HG03571 (cell line): ENCODE data around the gene MAP3K5.
"Not testable (repeated sequence)": the region's sequence is repeated elsewhere in the genome, so short reads cannot be mapped to it uniquely, and the experiment has no call there.

ENCODE experiments used
- ATAC-seq: cut with Tn5 transposase; IDR thresholded peaks from one replicate; pipeline ENCODE4 v1.9.1; 2021; ENCODE audit not compliant: unreplicated experiment

Gene MAP3K5

DNA sequence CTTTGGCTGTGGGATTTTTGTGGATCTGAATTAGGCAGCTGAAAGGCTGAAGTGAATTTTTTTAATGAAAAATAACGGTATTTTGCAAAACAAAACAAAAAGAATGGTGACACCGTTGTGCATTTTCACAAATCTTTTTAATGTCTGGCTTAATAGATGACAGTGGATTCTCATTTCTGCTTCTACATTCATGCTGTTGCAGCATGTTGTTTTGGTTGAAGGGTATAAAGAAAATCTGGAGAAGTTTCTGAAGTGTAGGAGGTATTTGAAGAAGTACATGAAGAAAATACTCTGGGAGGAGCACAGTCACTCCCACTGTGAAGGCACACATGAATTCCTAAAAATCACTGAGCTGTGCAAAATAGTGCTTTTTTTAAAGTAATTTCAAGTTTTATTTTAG lies 3.1 kb upstream of the MAP3K5 start:
- ATAC-seq: no peak

- ATAC-seq: no peak
Observed at GRCh38 chr6:136793363-136793762, 1.1 kb upstream of the MAP3K5 start.

DNA sequence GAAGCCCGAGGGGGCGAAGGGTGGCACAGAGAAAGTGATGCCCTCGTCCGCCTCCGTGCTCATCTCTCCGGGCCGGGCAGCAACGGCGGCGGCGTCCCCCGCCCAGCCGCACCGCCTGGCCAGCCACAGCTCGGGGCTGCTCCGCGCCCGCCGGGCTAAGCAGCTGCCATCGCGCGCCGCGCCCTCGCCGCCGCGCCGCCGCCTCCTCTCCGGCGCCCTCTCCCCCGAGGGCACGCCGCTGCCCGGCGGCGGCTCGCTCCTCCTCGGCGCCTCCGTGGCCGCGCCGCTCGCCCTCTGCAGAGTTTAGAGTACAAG lies 225 bp downstream of the MAP3K5 start:
- no peak for ATAC-seq

GRCh38 chr6:136791296-136792094 lies 782 bp downstream of the MAP3K5 start:
- peak; percentile 37 for ATAC-seq

DNA sequence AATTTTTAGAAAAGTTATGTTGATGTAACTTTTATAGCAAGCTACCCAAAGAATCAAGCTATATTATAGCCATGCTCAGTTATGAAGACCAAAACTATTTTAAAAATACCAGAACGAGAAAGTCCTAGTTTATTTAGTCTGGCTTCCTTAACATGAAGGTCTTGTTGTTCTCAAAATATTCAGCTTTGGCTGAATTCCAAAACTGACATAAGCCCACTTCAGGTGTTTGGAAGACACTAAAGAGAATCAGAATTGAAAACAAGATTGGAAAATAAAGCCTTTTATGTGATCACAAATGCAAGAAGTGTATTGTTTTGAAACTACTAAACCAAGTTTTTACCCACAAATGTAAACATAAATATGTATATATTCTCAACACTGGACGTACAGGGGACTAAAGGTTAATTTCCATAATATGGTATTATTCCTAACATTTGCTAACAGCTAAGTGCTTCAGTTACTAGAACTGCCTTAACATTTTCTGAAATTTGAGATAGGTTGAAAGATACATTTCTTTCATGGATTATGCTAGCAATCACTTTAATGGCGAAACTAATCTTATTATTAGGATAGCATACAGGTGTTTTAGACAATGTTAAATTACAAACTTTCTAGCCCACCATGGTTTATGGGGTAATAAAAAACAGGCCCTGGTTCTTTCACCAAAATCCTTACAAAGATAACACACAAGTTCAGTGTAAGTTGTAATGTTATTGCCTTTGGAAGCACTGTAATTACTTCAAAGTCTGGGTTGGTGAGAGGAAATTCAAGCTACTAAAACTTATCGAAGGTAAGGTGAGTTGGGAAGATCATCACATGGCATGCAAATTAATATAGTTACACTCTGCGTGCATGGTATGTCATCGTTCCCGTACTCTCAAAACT lies 1.6 kb downstream of the MAP3K5 start:
- no peak for ATAC-seq

DNA sequence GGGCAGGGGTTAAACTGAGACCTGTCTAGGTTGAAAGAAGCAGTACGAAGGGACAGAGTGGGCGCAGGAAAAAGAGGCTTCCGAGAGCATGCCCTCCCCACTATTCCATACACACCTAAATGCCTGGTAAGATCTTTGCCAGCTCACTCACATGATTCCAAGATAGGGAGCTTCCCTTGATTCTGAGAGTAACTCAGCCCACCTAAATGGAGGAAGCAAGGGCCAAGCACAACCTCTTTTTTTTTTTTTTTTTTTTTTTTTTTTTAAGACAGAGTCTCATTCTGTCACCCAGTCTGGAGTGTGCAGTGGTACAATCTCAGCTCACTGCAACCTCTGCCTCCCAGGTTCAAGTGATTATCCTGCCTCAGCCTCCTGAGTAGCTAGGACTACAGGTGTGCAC lies 2.8 kb downstream of the MAP3K5 start:
- ATAC-seq: not testable (repeated sequence)

DNA sequence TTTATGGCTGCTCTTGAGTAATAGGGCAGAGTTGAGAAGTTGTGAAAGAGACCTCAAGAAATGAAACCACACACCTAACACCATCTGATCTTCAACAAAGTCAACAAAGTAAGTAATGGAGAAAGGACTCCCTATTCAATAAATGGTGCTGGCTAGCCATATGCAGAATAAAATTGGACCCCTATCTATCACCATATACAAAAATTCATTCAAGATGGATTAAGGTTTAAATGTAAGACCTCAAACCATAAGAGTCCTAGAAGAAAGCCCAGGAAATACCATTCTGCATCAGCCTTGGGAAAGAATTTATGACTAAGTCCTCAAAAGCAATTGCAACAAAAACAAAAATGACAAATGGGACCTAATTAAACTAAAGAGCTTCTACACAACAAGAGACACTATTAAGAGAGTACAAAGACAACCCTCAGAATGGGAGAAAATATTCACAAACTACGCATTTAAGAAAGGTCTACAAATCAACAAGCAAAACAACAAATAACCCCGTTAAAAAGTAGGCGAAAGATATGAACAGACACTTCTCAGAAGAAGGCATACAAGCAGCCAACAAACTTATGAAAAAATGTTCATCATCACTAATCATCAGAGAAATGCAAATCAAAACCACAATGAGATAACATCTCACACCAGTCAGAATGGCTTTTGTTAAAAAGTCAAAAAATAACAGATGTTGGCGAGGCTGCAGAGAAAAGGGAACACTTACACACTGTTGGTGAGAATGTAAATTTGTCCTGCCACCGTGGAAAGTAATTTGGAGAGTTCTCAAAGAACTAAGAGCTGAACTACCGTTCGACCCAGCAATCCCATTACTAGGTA lies 4.0 kb downstream of the MAP3K5 start:
- no peak for ATAC-seq

GRCh38 chr6:136787726-136788068 lies 4.6 kb downstream of the MAP3K5 start:
- ATAC-seq: no peak

GRCh38 chr6:136786658-136787057 lies 5.6 kb downstream of the MAP3K5 start:
- ATAC-seq: no peak

DNA sequence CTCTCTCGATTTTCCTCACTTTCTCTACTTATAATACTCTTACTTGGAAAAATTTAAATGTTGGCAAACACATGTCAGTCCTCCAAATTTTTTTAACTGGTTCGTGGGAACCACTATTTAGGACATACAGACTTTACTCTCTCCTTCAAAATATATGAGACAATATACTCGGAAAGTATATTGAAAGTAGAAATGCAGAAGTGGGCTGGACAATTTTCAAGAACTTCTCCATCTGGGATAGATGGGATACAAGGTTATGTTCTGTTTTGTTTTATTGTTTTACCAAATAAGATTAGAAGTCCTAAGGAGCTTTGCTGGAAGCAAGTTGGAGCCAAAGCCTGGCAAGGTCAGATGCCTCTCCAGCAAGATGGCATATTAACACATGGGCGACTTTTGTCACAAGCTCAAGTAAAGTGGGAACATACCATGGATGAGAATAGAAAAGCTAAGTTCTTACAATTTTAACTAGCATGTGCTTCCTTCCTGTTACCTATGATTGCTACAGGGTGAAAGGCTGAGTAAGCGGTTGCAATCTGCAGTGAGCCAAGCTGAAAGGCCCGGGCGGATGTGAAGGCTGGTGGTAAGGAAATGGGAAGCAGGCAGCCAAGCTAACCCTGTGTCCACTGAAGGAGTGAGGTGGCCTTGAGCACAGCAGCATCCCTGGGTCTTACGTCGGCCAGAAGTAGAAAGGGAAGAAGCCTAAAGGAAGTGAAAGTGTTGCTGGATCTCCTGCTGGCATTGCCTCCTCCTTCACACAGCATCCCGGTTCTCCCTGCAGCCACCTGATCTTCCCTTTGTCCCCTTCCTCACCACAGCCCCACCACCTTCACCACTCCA lies 7.1 kb downstream of the MAP3K5 start:
- no peak for ATAC-seq

- no peak for ATAC-seq
Observed at GRCh38 chr6:136784271-136784664, 8.0 kb downstream of the MAP3K5 start.

GRCh38 chr6:136783495-136784270 lies 8.6 kb downstream of the MAP3K5 start:
- peak; percentile 70 for ATAC-seq

- ATAC-seq: no peak
Observed at GRCh38 chr6:136783021-136783420, 9.3 kb downstream of the MAP3K5 start.

- ATAC-seq: no peak
Observed at GRCh38 chr6:136782021-136782770, 10.1 kb downstream of the MAP3K5 start.

DNA sequence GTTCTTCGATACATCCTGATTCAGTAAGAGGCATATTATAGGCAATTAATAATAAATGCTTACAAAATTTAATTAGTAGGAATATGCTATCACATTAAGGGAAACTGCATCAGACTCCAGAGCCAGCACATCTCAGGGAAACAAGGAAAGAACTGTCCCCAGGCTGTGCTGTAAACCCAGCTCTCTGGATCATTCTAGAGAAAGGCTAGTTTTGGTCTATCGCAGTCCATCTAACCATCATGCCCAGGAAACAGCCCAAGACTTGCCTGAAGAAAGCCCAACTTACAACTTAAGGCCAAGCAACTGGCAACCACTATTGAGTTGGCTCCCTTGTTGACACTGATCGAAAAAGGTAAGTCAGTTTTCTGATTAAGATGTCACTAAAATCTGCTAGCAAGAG lies 11.3 kb downstream of the MAP3K5 start:
- no peak for ATAC-seq

GRCh38 chr6:136779682-136780081 lies 12.6 kb downstream of the MAP3K5 start:
- ATAC-seq: no peak

GRCh38 chr6:136777651-136778050 lies 14.6 kb downstream of the MAP3K5 start:
- ATAC-seq: no peak

GRCh38 chr6:136775548-136775947 lies 16.7 kb downstream of the MAP3K5 start:
- no peak for ATAC-seq

- no peak for ATAC-seq
Observed at GRCh38 chr6:136775081-136775480, 17.2 kb downstream of the MAP3K5 start.
